ENCODE results near the gene OCA2.
A peak's percentile ranks its signal among the peaks of the same experiment; 100 is the strongest.

Gene OCA2

DNA sequence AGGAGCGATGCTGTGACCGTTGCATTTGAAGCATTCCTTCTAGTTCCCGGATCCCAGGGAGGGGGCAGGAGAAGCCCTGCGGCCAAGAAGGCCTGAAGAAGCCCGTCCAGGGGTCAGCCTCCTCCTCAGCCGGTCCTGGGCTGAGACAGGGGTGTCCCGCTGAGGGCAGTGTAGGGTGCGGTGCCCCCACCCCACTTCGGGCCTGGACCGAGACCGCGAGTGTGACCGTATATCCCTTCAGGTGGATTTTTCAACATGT is 2.8 kb downstream of the OCA2 start:
- peak overlapping the region; percentile 41 for H3K4me3 ChIP-seq (ENCODE audit: low read length)
- peaks cover 71% of the 10 kb centered on the region for H3K27me3 ChIP-seq (ENCODE audit: insufficient read depth, low read length)
- no peaks in the 10 kb centered on the region for H3K36me3 ChIP-seq (ENCODE audit: insufficient read depth, low read length)
- peaks cover 20% of the 10 kb centered on the region for H3K4me1 ChIP-seq (ENCODE audit: insufficient read depth, low read length)
- peak overlapping the region; percentile 75 for H2AFZ ChIP-seq (ENCODE audit: low read depth, low read length)
- H3K9me3 ChIP-seq (ENCODE audit: low read length) = peaks cover 1% of the 10 kb centered on the region

DNA sequence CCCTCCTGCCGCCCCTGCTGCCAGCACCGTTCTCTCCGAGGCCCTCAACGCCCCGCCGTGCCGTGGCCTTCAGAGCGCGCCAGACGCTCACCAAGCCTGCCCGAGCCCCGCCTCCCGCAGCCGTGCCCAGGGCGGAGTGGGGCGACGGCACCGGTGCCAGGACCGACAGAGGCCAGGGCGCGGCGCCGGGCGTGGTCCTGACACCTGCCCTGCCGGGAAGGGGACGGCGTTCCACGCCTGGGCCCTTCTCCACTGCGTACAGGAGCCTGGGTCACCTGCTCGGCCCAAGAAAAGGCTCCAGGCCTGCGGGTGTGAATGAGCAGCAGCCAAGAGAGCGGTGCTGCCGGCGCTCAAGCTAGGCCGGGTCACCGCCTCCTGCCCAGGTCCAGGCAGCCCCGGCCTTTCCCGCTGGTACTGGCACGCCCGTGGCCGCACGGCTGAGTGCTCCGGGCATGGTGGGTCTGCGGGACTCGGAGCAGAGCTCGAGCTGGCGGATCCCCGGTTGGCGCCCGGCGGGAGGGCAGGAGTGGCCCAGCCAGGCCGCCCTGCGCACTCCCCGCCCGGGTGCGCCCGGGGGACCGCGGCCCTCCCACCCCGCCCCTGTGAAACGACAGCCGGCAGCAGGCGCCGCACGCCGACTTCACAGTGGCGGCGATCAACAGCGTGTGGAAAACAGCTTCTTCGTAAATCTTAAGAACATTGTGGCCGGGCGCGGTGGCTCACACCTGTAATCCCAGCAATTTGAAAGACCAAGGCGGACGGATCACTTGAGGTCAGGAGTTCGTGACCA is 4.2 kb downstream of the OCA2 start:
- peaks cover 1% of the 10 kb centered on the region for H3K9me3 ChIP-seq (ENCODE audit: low read length)
- H3K36me3 ChIP-seq (ENCODE audit: insufficient read depth, low read length) = no peaks in the 10 kb centered on the region
- H3K4me3 ChIP-seq (ENCODE audit: low read length) = no peak overlapping the region
- no peak overlapping the region for H2AFZ ChIP-seq (ENCODE audit: low read depth, low read length)
- H3K27me3 ChIP-seq (ENCODE audit: insufficient read depth, low read length) = peaks cover 57% of the 10 kb centered on the region
- H3K4me1 ChIP-seq (ENCODE audit: insufficient read depth, low read length) = peaks cover 20% of the 10 kb centered on the region

DNA sequence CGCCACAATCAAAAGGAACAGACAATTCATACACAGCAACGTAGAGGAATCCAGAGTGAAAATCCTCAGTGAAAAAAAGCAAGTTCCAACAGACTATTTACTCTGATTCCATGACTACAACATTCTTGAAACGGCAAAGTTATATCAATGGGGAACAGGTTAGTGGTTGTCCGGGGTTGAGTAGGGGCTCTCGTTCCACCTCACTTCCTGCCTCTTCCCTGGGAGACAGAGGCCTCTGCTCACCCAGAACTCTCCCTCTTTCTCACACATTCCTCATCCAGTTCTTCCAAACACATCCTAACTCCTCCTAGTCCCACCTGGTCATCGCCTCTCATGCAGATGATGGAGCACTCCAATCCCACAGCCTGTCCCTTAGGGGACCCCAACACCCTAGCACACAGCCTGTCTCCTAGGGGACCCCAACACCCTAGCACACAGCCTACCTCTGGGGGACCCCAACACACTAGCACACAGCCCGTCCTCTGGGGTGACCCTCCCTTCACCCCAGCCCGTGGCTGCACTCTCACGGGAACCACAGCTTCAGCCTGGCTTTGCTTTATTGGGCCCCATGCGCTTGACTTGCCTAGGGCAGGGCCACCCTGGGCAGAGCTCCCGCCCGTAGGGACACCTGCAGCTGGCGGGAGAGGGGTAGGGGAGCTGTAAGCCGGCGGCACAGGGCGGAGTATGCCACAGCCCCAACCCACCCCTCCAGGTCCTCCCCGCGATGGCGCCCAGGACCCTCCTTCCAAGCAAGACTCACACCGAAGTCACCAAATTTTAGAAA is 5.2 kb downstream of the OCA2 start:
- Histone ChIP-seq H3K9me3 (ENCODE audit: low read length) (peaks cover 1% of the 10 kb centered on the region), H3K27me3 (ENCODE audit: insufficient read depth, low read length) (peaks cover 49% of the 10 kb centered on the region), H3K4me3 (ENCODE audit: low read length) (no peak overlapping the region), H2AFZ (ENCODE audit: low read depth, low read length) (no peak overlapping the region), H3K4me1 (ENCODE audit: insufficient read depth, low read length) (peaks cover 18% of the 10 kb centered on the region), H3K36me3 (ENCODE audit: insufficient read depth, low read length) (no peaks in the 10 kb centered on the region)

DNA sequence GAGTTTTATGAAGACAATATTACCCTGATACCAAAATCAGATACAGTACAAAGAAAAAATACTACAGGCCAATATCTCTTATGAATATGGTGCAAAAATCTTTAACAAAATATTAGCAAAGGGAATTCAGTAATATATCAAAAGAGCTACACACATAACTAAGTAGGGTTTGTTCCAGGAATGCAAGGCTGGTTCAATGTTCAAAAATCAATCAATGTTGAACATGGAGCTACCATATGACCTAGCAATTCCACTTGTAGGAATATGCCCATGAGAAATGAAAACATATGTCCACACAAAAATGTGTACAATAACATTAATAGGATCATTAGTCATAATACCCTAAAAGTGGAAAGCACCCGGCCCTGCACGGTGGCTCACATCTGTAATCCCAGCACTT is 7.8 kb downstream of the OCA2 start:
- Histone ChIP-seq H2AFZ (ENCODE audit: low read depth, low read length) (no peak overlapping the region), H3K9me3 (ENCODE audit: low read length) (peaks cover 1% of the 10 kb centered on the region), H3K27me3 (ENCODE audit: insufficient read depth, low read length) (peaks cover 24% of the 10 kb centered on the region), H3K4me3 (ENCODE audit: low read length) (no peak overlapping the region), H3K4me1 (ENCODE audit: insufficient read depth, low read length) (peaks cover 9% of the 10 kb centered on the region), H3K36me3 (ENCODE audit: insufficient read depth, low read length) (no peaks in the 10 kb centered on the region)

DNA sequence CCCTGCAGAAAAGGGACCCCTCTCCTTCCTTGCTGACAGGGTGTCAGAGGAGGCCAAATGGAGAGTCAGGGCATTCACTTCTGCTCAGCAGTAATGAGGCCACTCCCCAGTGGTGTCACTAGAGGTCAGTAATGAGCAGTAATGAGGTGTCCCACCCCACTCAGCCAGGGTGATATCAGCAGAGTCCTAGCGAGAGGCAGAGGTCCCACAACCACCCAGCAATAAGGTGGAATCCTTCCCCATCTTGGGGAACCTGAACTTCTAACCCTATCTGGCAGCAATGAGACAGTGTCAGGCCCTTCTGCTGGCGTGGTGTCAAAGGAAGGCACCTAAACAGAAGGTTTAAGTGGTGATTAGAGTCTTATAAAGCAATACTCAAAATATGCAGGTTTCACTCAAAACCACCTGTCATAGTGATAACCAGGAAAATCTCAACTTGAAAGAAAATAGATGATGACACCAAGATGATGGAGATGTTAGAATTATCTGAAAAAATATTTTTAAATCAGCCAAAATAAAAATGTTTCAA is 12.9 kb downstream of the OCA2 start:
- H2AFZ ChIP-seq (ENCODE audit: low read depth, low read length) = no peak overlapping the region
- H3K27me3 ChIP-seq (ENCODE audit: insufficient read depth, low read length) = no peaks in the 10 kb centered on the region
- no peak overlapping the region for H3K4me3 ChIP-seq (ENCODE audit: low read length)
- no peaks in the 10 kb centered on the region for H3K36me3 ChIP-seq (ENCODE audit: insufficient read depth, low read length)
- no peaks in the 10 kb centered on the region for H3K9me3 ChIP-seq (ENCODE audit: low read length)
- no peaks in the 10 kb centered on the region for H3K4me1 ChIP-seq (ENCODE audit: insufficient read depth, low read length)

DNA sequence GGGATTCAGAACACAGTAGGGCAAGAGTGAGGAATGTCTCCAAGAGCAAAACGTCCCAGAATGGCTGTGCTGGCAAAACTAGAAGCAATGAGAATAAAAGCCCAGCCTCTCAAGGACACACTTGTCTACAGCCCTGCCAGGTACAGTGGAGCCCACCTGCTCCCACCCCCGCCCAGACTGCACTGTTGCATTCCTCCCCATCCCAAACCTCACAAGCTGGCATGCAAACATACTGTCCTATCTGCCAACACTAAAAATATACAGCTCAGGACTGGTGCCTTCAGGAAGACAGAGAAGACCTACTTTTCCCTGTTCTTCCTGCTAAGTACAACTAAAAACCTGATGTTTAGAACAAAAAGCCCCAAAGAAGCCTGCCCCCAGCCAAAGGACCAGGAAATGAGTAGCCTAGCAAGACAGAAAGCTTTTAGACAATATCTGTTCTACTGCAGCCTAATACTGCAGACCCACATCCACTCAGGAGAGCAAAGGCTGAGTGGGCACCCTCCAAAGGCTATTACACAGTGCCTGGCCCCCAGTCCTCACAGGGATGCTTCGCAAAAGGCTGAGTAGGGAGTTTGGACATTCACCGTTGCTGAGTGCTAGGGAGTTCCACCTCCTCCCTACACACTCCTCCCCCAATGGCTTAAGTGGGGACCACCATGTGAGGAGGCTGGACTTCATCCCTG is 13.5 kb downstream of the OCA2 start:
- Histone ChIP-seq H3K4me1 (ENCODE audit: insufficient read depth, low read length) (no peaks in the 10 kb centered on the region), H3K27me3 (ENCODE audit: insufficient read depth, low read length) (no peaks in the 10 kb centered on the region), H3K4me3 (ENCODE audit: low read length) (no peak overlapping the region), H3K36me3 (ENCODE audit: insufficient read depth, low read length) (no peaks in the 10 kb centered on the region), H2AFZ (ENCODE audit: low read depth, low read length) (no peak overlapping the region), H3K9me3 (ENCODE audit: low read length) (no peaks in the 10 kb centered on the region)

DNA sequence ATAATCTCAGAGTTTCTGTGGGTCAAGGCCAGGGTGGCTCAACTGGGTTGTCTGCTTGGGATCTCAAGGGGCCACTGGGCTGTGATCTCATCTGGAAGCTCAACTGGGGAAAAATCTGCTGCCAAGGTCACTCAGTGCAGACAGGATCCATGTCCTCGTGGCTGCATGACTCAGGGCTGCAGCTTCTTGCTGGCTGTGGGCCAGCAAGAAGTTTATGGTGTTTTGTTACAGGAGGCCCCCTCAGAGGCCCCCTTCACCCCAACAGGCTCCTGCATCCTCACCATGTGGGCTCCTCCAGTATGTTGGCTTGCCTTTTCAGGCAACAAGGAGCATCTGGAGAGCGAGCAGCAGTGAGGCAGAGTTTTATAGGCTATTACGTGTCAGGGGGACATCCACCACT is 14.6 kb downstream of the OCA2 start:
- Histone ChIP-seq H3K9me3 (ENCODE audit: low read length) (no peaks in the 10 kb centered on the region), H3K36me3 (ENCODE audit: insufficient read depth, low read length) (no peaks in the 10 kb centered on the region), H3K4me1 (ENCODE audit: insufficient read depth, low read length) (no peaks in the 10 kb centered on the region), H3K27me3 (ENCODE audit: insufficient read depth, low read length) (no peaks in the 10 kb centered on the region), H2AFZ (ENCODE audit: low read depth, low read length) (no peak overlapping the region), H3K4me3 (ENCODE audit: low read length) (no peak overlapping the region)

DNA sequence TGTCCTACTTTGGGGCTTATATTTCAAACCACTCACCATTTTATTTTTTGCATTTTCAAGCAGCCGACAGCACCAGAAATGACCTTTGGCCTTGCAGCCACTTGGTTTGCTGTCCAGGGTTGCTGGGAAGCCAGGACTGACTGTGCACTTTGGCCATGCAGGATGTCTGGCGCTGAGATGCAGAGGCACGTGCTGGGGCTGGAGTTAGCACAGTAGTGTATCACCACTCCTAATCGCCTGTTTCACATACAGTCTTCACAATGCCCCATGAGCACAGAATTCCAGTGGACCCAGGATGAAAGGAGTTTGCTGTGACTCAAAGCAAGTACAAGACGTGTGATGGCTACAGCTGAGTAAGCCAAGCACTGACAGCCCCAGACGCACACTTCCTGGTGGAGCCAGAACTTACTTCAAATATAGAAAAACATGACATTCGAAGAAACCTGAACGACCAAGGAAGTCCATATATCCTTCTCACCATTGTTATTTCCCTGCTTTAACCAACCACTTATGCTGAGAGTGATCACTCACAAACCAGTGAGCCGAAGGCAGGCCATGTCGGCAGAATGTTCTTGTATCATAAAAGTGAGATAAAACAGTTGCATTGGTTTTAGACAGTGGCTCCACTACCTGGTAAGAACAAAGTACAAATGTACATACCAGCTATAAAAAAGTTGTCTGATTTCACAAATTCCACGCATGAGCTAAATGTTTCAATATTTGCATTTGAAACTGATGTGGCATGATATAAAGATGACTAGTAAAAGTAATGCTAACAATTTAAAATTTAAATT is 16.0 kb downstream of the OCA2 start:
- Histone ChIP-seq H3K4me3 (ENCODE audit: low read length) (no peak overlapping the region), H3K27me3 (ENCODE audit: insufficient read depth, low read length) (no peaks in the 10 kb centered on the region), H2AFZ (ENCODE audit: low read depth, low read length) (no peak overlapping the region), H3K9me3 (ENCODE audit: low read length) (no peaks in the 10 kb centered on the region), H3K36me3 (ENCODE audit: insufficient read depth, low read length) (no peaks in the 10 kb centered on the region), H3K4me1 (ENCODE audit: insufficient read depth, low read length) (no peaks in the 10 kb centered on the region)

DNA sequence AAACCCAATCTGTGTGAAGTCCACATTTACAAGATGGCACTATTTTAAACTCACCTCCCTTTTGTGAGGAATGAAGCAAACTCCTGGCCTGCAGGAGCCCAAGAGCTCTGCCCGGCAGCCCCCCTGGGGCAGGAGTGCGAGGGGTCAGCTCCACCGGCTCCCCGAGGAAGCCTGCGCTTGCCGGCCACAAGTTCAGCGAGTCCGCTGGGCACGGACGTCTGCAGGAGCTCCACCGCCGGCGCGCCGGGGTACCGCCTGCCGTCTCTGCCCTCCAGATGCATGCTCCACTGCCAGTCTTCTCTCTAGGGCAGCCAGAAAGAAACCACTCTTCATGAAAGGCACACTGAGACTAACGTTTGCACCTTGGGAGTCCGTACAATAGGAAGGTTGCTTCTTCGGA is 17.5 kb downstream of the OCA2 start:
- no peak overlapping the region for H2AFZ ChIP-seq (ENCODE audit: low read depth, low read length)
- no peak overlapping the region for H3K4me3 ChIP-seq (ENCODE audit: low read length)
- H3K27me3 ChIP-seq (ENCODE audit: insufficient read depth, low read length) = no peaks in the 10 kb centered on the region
- no peaks in the 10 kb centered on the region for H3K36me3 ChIP-seq (ENCODE audit: insufficient read depth, low read length)
- no peaks in the 10 kb centered on the region for H3K4me1 ChIP-seq (ENCODE audit: insufficient read depth, low read length)
- H3K9me3 ChIP-seq (ENCODE audit: low read length) = no peaks in the 10 kb centered on the region

DNA sequence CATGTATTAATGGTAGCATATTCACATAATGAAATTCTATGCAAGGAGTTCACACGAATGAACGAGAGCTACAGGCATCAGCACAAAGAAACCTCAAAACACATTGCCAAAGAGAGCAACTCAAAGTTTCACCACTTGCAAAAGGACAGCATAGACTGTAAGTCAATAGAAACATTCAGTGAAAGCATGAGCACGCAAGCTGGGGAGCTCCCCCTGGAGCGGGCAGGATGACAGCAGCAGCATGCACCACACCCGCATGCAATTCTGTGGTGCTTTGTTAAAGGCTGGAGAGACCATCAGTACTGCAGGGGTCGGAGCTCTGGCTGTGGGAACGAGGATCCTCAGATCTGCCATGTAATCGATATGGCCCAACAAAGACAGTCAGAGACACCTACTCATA is 18.7 kb downstream of the OCA2 start:
- Histone ChIP-seq H3K36me3 (ENCODE audit: insufficient read depth, low read length) (no peaks in the 10 kb centered on the region), H3K27me3 (ENCODE audit: insufficient read depth, low read length) (no peaks in the 10 kb centered on the region), H3K9me3 (ENCODE audit: low read length) (no peaks in the 10 kb centered on the region), H2AFZ (ENCODE audit: low read depth, low read length) (no peak overlapping the region), H3K4me1 (ENCODE audit: insufficient read depth, low read length) (no peaks in the 10 kb centered on the region), H3K4me3 (ENCODE audit: low read length) (no peak overlapping the region)

DNA sequence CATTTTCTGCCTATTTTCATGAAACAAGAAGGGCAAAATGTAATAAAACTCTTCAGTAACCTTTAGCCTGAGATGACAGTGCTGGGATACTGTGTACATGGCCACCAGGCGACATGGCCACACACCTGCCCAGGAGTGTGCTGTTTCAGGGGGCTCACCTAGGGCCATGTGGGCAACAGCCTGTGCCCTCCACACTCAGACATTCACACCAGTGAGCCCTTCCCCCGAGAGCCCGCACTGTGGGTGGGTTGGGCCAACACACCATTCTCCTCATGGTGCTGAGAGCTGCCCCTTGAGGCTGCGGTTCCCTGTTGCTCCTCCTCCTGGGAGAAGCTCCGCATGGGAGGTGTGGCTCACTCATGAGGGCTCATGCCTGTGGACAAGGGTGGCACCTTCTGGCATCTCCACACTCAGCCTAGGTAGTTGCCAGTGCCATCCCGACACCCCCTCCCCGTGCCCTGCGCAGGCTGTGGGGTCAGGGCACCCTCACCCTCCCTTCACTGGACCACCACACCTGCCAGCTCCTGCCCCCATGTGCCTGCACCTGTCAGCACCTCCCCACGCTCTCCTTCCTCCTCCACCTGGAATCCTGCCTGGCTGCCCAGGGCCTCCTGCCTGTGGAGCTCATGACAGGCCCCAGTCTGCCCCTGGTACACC is 19.7 kb downstream of the OCA2 start:
- no peaks in the 10 kb centered on the region for H3K27me3 ChIP-seq (ENCODE audit: insufficient read depth, low read length)
- no peak overlapping the region for H2AFZ ChIP-seq (ENCODE audit: low read depth, low read length)
- no peaks in the 10 kb centered on the region for H3K9me3 ChIP-seq (ENCODE audit: low read length)
- no peak overlapping the region for H3K4me3 ChIP-seq (ENCODE audit: low read length)
- no peaks in the 10 kb centered on the region for H3K4me1 ChIP-seq (ENCODE audit: insufficient read depth, low read length)
- no peaks in the 10 kb centered on the region for H3K36me3 ChIP-seq (ENCODE audit: insufficient read depth, low read length)

DNA sequence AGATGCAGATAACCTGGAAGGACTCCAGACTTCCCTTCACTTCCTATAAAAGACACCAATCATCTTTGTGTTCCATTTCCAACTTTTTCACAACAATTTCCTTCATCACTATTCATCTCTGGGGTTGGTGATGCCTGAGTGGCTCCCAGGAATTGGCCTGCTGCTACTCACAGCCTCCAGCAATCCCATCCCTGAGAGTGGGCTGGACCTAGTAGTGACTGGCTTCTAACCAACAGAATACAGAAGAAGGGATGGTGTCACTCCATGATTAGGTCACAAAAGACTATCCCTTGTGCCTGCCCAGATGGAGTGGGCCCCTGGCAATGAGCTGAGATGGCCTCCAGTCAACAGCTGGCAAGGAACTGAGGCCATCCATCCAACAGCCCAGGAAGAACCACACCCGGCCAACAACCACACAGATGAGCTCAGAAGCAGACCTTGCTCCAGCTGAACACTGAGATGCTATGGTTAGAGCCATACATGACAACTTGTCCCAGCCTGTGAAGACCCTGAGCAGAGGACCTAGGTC is 20.9 kb downstream of the OCA2 start:
- no peaks in the 10 kb centered on the region for H3K36me3 ChIP-seq (ENCODE audit: insufficient read depth, low read length)
- H2AFZ ChIP-seq (ENCODE audit: low read depth, low read length) = no peak overlapping the region
- no peaks in the 10 kb centered on the region for H3K9me3 ChIP-seq (ENCODE audit: low read length)
- no peaks in the 10 kb centered on the region for H3K4me1 ChIP-seq (ENCODE audit: insufficient read depth, low read length)
- no peak overlapping the region for H3K4me3 ChIP-seq (ENCODE audit: low read length)
- no peaks in the 10 kb centered on the region for H3K27me3 ChIP-seq (ENCODE audit: insufficient read depth, low read length)

Measured in neuron (in vitro differentiated cells).